A549 (cell line): ENCODE data around the gene NHERF1.

Source experiments
- CHD4 ChIP-seq: fragments of 200-600 bp; sonication (generic); IDR thresholded peaks from 2 replicates; pipeline ENCODE4 v1.6.1; 2016; ENCODE audit warnings: antibody characterized with exemption, mild to moderate bottlenecking, borderline replicate concordance
- EP300 ChIP-seq, 2 experiments: fragments of >200 bp; sonication (Bioruptor Twin); formaldehyde crosslinking; IDR thresholded peaks; 2 replicates in 1 of 2; 3 replicates in 1 of 2; pipeline ENCODE4 v1.6.1; 2016 to 2017
- ESRRA ChIP-seq: fragments of 150-350 bp; IDR thresholded peaks from 2 replicates; pipeline ENCODE4 v1.6.1; 2014; ENCODE audit warnings: mild to moderate bottlenecking, low read length, borderline replicate concordance
- KDM1A ChIP-seq: fragments of 200-600 bp; sonication (generic); IDR thresholded peaks from 2 replicates; pipeline ENCODE4 v1.6.1; 2016; ENCODE audit warnings: low read depth, mild to moderate bottlenecking
- NFE2L2 ChIP-seq: fragments of 150-350 bp; conservative IDR thresholded peaks from 2 replicates; pipeline ENCODE4 v1.6.1; 2014; ENCODE audit warnings: low read length
- POLR2A ChIP-seq: IDR thresholded peaks from 2 replicates; pipeline ENCODE4 v1.6.1; 2012; ENCODE audit warnings: mild to moderate bottlenecking, low read length
- RAD21 ChIP-seq, 2 experiments: fragments of >200 bp in 1 of 2; sonication (Bioruptor Twin) in 1 of 2; formaldehyde crosslinking in 1 of 2; IDR thresholded peaks in 1 of 2; conservative IDR thresholded peaks in 1 of 2; 2 replicates in 1 of 2; 3 replicates in 1 of 2; pipeline ENCODE4 v1.6.1; 2012 to 2018; ENCODE audit warnings: inconsistent platforms in 1 of 2
- SREBF2 ChIP-seq: fragments of 450-650 bp; IDR thresholded peaks from 2 replicates; pipeline ENCODE4 v1.6.1; 2014; ENCODE audit warnings: mild to moderate bottlenecking, moderate library complexity
- ZFP36 ChIP-seq: fragments of 450-650 bp; IDR thresholded peaks from 2 replicates; pipeline ENCODE4 v1.6.1; 2014; ENCODE audit warnings: borderline replicate concordance; ENCODE audit not compliant: partially characterized antibody
- TF ChIP-seq, protein P1 (sequence below): fragments of >200 bp; sonication (Bioruptor Twin); formaldehyde crosslinking; IDR thresholded peaks from 3 replicates; pipeline ENCODE4 v1.5.1; 2016
- TF ChIP-seq, protein P2 (sequence below): IDR thresholded peaks from 2 replicates; pipeline ENCODE4 v1.6.1; 2012
- TF ChIP-seq, protein P3 (sequence below): fragments of 150-350 bp; IDR thresholded peaks from 2 replicates; pipeline ENCODE4 v1.6.1; 2014; ENCODE audit warnings: low read depth, mild to moderate bottlenecking, low read length

DNA sequence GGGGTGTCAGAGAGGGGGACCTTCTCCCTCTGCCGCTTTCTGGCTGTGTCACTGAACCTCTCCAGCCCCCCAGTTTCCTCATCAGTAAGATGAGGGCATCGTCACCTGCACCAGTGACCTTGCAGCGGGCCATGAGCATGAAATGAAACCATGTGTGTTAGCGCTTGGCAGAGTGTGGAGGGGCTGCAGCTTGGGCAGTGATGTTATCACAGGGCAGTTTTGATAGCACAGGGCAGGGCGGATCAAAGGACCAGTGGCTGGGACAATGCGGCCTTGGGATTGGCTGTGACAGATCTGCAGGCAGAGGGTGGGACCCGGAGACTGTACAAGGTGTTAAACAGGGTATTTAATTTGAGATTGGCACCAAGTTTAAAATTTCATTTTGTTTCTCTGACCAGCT lies 66.6 kb downstream of the NHERF1 start:
- TF ChIP-seq, protein P1, sequence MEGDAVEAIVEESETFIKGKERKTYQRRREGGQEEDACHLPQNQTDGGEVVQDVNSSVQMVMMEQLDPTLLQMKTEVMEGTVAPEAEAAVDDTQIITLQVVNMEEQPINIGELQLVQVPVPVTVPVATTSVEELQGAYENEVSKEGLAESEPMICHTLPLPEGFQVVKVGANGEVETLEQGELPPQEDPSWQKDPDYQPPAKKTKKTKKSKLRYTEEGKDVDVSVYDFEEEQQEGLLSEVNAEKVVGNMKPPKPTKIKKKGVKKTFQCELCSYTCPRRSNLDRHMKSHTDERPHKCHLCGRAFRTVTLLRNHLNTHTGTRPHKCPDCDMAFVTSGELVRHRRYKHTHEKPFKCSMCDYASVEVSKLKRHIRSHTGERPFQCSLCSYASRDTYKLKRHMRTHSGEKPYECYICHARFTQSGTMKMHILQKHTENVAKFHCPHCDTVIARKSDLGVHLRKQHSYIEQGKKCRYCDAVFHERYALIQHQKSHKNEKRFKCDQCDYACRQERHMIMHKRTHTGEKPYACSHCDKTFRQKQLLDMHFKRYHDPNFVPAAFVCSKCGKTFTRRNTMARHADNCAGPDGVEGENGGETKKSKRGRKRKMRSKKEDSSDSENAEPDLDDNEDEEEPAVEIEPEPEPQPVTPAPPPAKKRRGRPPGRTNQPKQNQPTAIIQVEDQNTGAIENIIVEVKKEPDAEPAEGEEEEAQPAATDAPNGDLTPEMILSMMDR: no peak
- TF ChIP-seq SREBF2 (no peak), POLR2A (no peak), ZFP36 (no peak), RAD21 (conservative IDR thresholded peaks at IDR 0.05 in 1 of 2, IDR thresholded peaks at IDR 0.05 in 1 of 2) (no peak), ESRRA (no peak), KDM1A (no peak), CHD4 (no peak), NFE2L2 (no peak), EP300 (IDR thresholded peaks at IDR 0.05) (no peak)
- TF ChIP-seq, protein P2, sequence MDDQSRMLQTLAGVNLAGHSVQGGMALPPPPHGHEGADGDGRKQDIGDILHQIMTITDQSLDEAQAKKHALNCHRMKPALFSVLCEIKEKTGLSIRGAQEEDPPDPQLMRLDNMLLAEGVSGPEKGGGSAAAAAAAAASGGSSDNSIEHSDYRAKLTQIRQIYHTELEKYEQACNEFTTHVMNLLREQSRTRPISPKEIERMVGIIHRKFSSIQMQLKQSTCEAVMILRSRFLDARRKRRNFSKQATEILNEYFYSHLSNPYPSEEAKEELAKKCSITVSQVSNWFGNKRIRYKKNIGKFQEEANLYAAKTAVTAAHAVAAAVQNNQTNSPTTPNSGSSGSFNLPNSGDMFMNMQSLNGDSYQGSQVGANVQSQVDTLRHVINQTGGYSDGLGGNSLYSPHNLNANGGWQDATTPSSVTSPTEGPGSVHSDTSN: no peak
- TF ChIP-seq, protein P3, sequence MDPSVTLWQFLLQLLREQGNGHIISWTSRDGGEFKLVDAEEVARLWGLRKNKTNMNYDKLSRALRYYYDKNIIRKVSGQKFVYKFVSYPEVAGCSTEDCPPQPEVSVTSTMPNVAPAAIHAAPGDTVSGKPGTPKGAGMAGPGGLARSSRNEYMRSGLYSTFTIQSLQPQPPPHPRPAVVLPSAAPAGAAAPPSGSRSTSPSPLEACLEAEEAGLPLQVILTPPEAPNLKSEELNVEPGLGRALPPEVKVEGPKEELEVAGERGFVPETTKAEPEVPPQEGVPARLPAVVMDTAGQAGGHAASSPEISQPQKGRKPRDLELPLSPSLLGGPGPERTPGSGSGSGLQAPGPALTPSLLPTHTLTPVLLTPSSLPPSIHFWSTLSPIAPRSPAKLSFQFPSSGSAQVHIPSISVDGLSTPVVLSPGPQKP: no peak
